ENCODE data around the gene GJC3.

GRCh38 chr7:99953649-99954048, 24.2 kb upstream of the GJC3 start:
- TF ChIP-seq EZH2 (IDR thresholded peaks at IDR 0.05): no peak
- no peak for TF ChIP-seq POLR2AphosphoS5 (IDR thresholded peaks at IDR 0.05; ENCODE audit: borderline replicate concordance, low read depth, low read length)
- TF ChIP-seq FOXP2 (optimal IDR thresholded peaks at IDR 0.05; ENCODE audit: control extremely low read depth, extremely low read length, insufficient read depth): no peak

All from SK-N-MC (cell line).